ENCODE data around the gene PTTG1IP. TPM values are rescaled to one million over a fixed set of nuclear protein-coding genes. Genes with fewer than 3 reads are reported as not detected.

Gene PTTG1IP
- total RNA-seq, 2 donors from 2014 or later = 301 to 351 TPM

DNA sequence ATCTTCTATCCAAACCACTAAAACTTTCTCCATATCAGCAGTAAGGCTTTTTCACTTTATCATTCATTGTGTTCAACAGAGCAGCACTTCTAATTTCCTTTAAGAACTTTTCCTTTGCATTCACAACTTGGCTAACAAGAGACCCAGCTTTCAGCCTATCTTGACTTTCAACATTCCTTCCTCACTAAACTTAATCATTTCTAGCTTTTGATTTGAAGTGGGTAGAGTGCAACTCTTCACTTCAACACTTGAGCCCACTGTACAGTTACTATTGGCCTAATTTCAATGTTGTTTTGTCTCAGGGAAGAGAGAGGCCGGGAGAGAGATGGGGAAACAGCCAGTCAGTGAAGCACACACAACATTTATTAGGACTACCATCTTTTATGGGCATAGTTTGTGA, 73.8 kb downstream of the PTTG1IP start:
- no peak overlapping the region for H3K4me3 ChIP-seq
- no peak for ATAC-seq (ENCODE audit: insufficient number of reproducible peaks, low FRiP score, low read depth)
- TF ChIP-seq, protein P1, sequence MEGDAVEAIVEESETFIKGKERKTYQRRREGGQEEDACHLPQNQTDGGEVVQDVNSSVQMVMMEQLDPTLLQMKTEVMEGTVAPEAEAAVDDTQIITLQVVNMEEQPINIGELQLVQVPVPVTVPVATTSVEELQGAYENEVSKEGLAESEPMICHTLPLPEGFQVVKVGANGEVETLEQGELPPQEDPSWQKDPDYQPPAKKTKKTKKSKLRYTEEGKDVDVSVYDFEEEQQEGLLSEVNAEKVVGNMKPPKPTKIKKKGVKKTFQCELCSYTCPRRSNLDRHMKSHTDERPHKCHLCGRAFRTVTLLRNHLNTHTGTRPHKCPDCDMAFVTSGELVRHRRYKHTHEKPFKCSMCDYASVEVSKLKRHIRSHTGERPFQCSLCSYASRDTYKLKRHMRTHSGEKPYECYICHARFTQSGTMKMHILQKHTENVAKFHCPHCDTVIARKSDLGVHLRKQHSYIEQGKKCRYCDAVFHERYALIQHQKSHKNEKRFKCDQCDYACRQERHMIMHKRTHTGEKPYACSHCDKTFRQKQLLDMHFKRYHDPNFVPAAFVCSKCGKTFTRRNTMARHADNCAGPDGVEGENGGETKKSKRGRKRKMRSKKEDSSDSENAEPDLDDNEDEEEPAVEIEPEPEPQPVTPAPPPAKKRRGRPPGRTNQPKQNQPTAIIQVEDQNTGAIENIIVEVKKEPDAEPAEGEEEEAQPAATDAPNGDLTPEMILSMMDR (IDR thresholded peaks at IDR 0.05) = no peak
- H3K4me1 ChIP-seq (ENCODE audit: control insufficient read depth in 1 of 2, low read depth in 2 of 2) = peaks cover 17 to 23% of the 10 kb centered on the region in 2 donors
- DNase-seq (ENCODE audit: low spot score) = no peak
- no peaks in the 10 kb centered on the region for H3K9me3 ChIP-seq
- H3K36me3 ChIP-seq = peaks cover under 1% of the 10 kb centered on the region
- no peak overlapping the region for H3K27ac ChIP-seq
- no peaks in the 10 kb centered on the region for H3K27me3 ChIP-seq (replicated peaks; ENCODE audit: insufficient read depth)

Other genes starting within 250 kb of the PTTG1IP start
- not detected for gene KRTAP10-9, start 246.6 kb downstream of the PTTG1IP start, total RNA-seq
- not detected for gene KRTAP10-10, start 236.3 kb downstream of the PTTG1IP start, total RNA-seq
- gene KRTAP10-11, start 227.3 kb downstream of the PTTG1IP start, total RNA-seq = not detected
- gene KRTAP12-4, start 219.0 kb downstream of the PTTG1IP start, total RNA-seq = not detected
- gene KRTAP12-3, start 215.8 kb downstream of the PTTG1IP start, total RNA-seq = not detected
- gene KRTAP12-2, start 206.8 kb downstream of the PTTG1IP start, total RNA-seq = not detected
- not detected for gene KRTAP12-1, start 191.5 kb downstream of the PTTG1IP start, total RNA-seq
- not detected for gene KRTAP10-12, start 176.5 kb downstream of the PTTG1IP start, total RNA-seq
- not detected for gene TSPEAR, start 162.1 kb downstream of the PTTG1IP start, total RNA-seq
- 100 to 1,000 TPM in 1 of 2 donors, 10 to 100 TPM in 1; 67.7 to 138 TPM for gene UBE2G2, start 71.9 kb downstream of the PTTG1IP start, total RNA-seq
- 10 to 100 TPM; 66.5 to 66.9 TPM for gene SUMO3, start 55.6 kb downstream of the PTTG1IP start, total RNA-seq
- gene ITGB2, start 47.2 kb upstream of the PTTG1IP start, total RNA-seq = 100 to 1,000 TPM; 161 to 166 TPM
- gene SLX9, start 66.3 kb upstream of the PTTG1IP start, total RNA-seq = 10 to 100 TPM in 1 of 2 donors, 1 to 10 TPM in 1; 5.9 to 10.6 TPM
- gene ADARB1, start 200.9 kb upstream of the PTTG1IP start, total RNA-seq = 100 to 1,000 TPM; 124 to 201 TPM